HG02588 (cell line): ENCODE results near the gene L3MBTL2.
A peak's percentile ranks its signal among the peaks of the same experiment; 100 is the strongest.

ENCODE experiments used
- ATAC-seq: cut with Tn5 transposase; IDR thresholded peaks from one replicate; pipeline ENCODE4 v1.9.1; 2021; ENCODE audit warnings: mild to moderate bottlenecking, moderate library complexity; ENCODE audit not compliant: unreplicated experiment

The L3MBTL2 gene

GRCh38 chr22:41206719-41207118 is 1.6 kb downstream of the L3MBTL2 start:
- no peak for ATAC-seq

GRCh38 chr22:41215409-41215808 is 10.3 kb downstream of the L3MBTL2 start:
- ATAC-seq = no peak

GRCh38 chr22:41215926-41216325 is 10.8 kb downstream of the L3MBTL2 start:
- ATAC-seq = no peak

- ATAC-seq = no peak
Measured at GRCh38 chr22:41216984-41217383, 11.9 kb downstream of the L3MBTL2 start.

- ATAC-seq = no peak
Measured at GRCh38 chr22:41217553-41218157, 12.5 kb downstream of the L3MBTL2 start.

- no peak for ATAC-seq
Measured at GRCh38 chr22:41222846-41223507, 17.9 kb downstream of the L3MBTL2 start.

- ATAC-seq = no peak
Measured at GRCh38 chr22:41223535-41223934, 18.4 kb downstream of the L3MBTL2 start.

- no peak for ATAC-seq
Measured at GRCh38 chr22:41226723-41227655, 21.9 kb downstream of the L3MBTL2 start.

- no peak for ATAC-seq
Measured at GRCh38 chr22:41229215-41229614, 24.1 kb downstream of the L3MBTL2 start.

GRCh38 chr22:41229730-41230400 is 24.8 kb downstream of the L3MBTL2 start:
- no peak for ATAC-seq

- no peak for ATAC-seq
Measured at GRCh38 chr22:41230401-41230785, 25.3 kb downstream of the L3MBTL2 start.

GRCh38 chr22:41231369-41231768 is 26.3 kb downstream of the L3MBTL2 start:
- no peak for ATAC-seq

- no peak for ATAC-seq
Measured at GRCh38 chr22:41234815-41235695, 29.9 kb downstream of the L3MBTL2 start.

- no peak for ATAC-seq
Measured at GRCh38 chr22:41237036-41237706, 32.1 kb downstream of the L3MBTL2 start.

GRCh38 chr22:41237707-41238569 is 32.8 kb downstream of the L3MBTL2 start:
- ATAC-seq = peak; percentile 66

- no peak for ATAC-seq
Measured at GRCh38 chr22:41238570-41239442, 33.7 kb downstream of the L3MBTL2 start.

GRCh38 chr22:41239443-41240128 is 34.5 kb downstream of the L3MBTL2 start:
- ATAC-seq = no peak
